ENCODE measurements around the gene ARRB1. TPM values are rescaled to one million over a fixed set of nuclear protein-coding genes. Genes with fewer than 3 reads are reported as not detected.
"Not testable (repeated sequence)": the region's sequence is repeated elsewhere in the genome, so short reads cannot be mapped to it uniquely, and the experiment has no call there.

Gene ARRB1
- total and polyA plus RNA-seq, 2 of the 13 experiments (the other 11 are each of a cell fraction or from before 2014, with no cell fraction given), result 22.5 to 35.7 TPM

DNA sequence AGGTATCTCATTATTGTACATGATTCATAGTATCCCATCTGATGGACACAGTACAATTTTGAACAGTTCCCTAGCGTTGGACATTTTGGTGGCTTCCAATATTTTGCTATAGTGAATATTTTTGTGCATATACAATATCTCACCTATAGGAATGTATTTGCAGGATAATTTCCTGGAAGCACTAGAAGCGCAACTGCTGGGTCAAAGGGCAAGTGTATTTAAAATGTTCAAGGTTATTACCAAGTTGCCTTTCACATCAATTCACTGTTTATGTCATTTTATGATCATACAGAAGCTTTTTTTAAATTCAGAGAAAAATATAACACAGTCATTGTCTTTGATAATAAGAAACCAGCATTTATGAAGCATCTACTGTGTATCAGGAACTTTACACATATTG lies 28.8 kb upstream of the ARRB1 start:
- intact Hi-C loops (cut with micrococcal nuclease; ENCODE audit: unreplicated experiment), result loop anchor here (2.0 to 5.0 kb wide), 2 partner anchors 27 to 38 kb away; no protein-coding TSS in a partner anchor
- no TSS peak for BruUV-seq (replicated peaks)
- in situ Hi-C loops (cut with HindIII; ENCODE audit: extremely low pct_ligation_motif_present, low pct_unique_long_range_greater_than_20kb), result loop anchor here (5.0 kb wide), 2 partner anchors 53 to 98 kb away; no protein-coding TSS in a partner anchor
- Histone ChIP-seq H3K27me3 (ENCODE audit: control insufficient read depth in 1 of 2, insufficient read depth in 2 of 2, low read length in 2 of 2) (peaks cover 7 to 9% of the 10 kb centered on the region in 2 experiments), H3K9me3 (ENCODE audit: low read length) (no peaks in the 10 kb centered on the region), H3K36me3 (replicated peaks in 1 of 2; ENCODE audit: control insufficient read depth in 1 of 2, insufficient read depth in 2 of 2, low read length in 2 of 2) (no peaks in the 10 kb centered on the region), H3K9ac (ENCODE audit: insufficient read depth, low read depth, low read length) (no peak overlapping the region), H3K4me3 (replicated peaks in 1 of 3; ENCODE audit: insufficient read depth in 1 of 3, low read depth in 2 of 3, low read length in 3 of 3) (peak overlapping the region in 1 of 3 experiments; percentile 31; a peak in 1 of 6 replicates), H3K4me2 (ENCODE audit: low read depth, low read length) (peak overlapping the region; percentile 58), H4K20me1 (ENCODE audit: insufficient read depth, low read length) (no peaks in the 10 kb centered on the region), H3K79me2 (ENCODE audit: insufficient read depth, low read length) (no peaks in the 10 kb centered on the region), H3K4me1 (ENCODE audit: insufficient read depth, low read length) (peaks cover 53% of the 10 kb centered on the region), H2AFZ (ENCODE audit: low read length) (no peak overlapping the region), H3K27ac (ENCODE audit: extremely low read length, insufficient read depth, low read length) (no peak overlapping the region)
- FAIRE-seq (no peak), DNase-seq (ENCODE audit: low spot score) (no peak), ATAC-seq (no peak)
- TF ChIP-seq BCL6 (CRISPR knock-in tag; IDR thresholded peaks at IDR 0.05) (peak; percentile 78), ZNF816 (CRISPR knock-in tag; IDR thresholded peaks at IDR 0.05; ENCODE audit: borderline replicate concordance) (0 out of 2 replicates have a peak, but pooled peaks have one; percentile 32)
- TF ChIP-seq, protein P1, sequence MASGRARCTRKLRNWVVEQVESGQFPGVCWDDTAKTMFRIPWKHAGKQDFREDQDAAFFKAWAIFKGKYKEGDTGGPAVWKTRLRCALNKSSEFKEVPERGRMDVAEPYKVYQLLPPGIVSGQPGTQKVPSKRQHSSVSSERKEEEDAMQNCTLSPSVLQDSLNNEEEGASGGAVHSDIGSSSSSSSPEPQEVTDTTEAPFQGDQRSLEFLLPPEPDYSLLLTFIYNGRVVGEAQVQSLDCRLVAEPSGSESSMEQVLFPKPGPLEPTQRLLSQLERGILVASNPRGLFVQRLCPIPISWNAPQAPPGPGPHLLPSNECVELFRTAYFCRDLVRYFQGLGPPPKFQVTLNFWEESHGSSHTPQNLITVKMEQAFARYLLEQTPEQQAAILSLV (CRISPR knock-in tag; IDR thresholded peaks at IDR 0.05; ENCODE audit: borderline replicate concordance), result no peak
- CTCF ChIA-PET (ENCODE audit: low intra/inter-chr PET ratio, low total read pairs), result no interaction called here
- POLR2A ChIA-PET, result interaction anchor here (1.2 kb wide), 1 partner anchor 28 kb away, joined by 8 read pairs; no protein-coding TSS in a partner anchor
- 4% methylated on average over 2 of the region's 2 CpGs for WGBS (ENCODE audit: low lambda C conversion rate)

DNA sequence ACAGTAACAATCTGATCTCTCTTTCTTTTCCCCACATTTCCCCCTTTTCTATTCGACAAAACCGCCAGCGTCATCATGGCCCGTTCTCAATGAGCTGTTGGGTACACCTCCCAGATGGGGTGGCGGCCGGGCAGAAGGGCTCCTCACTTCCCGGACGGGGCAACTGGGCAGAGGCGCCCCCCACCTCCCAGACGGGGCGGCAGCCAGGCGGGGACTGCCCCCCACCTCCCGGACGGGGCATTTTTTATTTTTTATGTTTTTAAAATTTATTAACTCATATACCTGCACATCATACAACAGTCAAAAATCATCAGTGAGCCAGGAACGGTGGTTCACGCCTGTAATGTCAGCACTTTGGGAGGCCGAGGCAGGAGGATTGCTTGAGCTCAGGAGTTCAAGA lies 27.3 kb upstream of the ARRB1 start:
- H3K4me2 ChIP-seq (ENCODE audit: low read depth, low read length); ATAC-seq; CTCF ChIA-PET (ENCODE audit: low intra/inter-chr PET ratio, low total read pairs); H3K79me2 ChIP-seq (ENCODE audit: insufficient read depth, low read length); intact Hi-C loops (cut with micrococcal nuclease; ENCODE audit: unreplicated experiment); H2AFZ ChIP-seq (ENCODE audit: low read length); H3K9ac ChIP-seq (ENCODE audit: insufficient read depth, low read depth, low read length); H3K36me3 ChIP-seq (replicated peaks in 1 of 2; ENCODE audit: control insufficient read depth in 1 of 2, insufficient read depth in 2 of 2, low read length in 2 of 2); H3K27ac ChIP-seq (ENCODE audit: extremely low read length, insufficient read depth, low read length); BruUV-seq (replicated peaks); H3K9me3 ChIP-seq (ENCODE audit: low read length); in situ Hi-C loops (cut with HindIII; ENCODE audit: extremely low pct_ligation_motif_present, low pct_unique_long_range_greater_than_20kb); FAIRE-seq; DNase-seq (ENCODE audit: low spot score); H4K20me1 ChIP-seq (ENCODE audit: insufficient read depth, low read length); H3K4me3 ChIP-seq (replicated peaks in 1 of 3; ENCODE audit: insufficient read depth in 1 of 3, low read depth in 2 of 3, low read length in 3 of 3): not testable (repeated sequence)
- Histone ChIP-seq H3K4me1 (ENCODE audit: insufficient read depth, low read length) (peaks cover 53% of the 10 kb centered on the region), H3K27me3 (ENCODE audit: control insufficient read depth in 1 of 2, insufficient read depth in 2 of 2, low read length in 2 of 2) (peaks cover 7 to 20% of the 10 kb centered on the region in 2 experiments)
- POLR2A ChIA-PET, result interaction anchor here (0.8 kb wide), 1 partner anchor 26 kb away, joined by 4 read pairs; no protein-coding TSS in a partner anchor
- WGBS (ENCODE audit: low lambda C conversion rate), result 44% methylated on average over 17 of the region's 17 CpGs
